HEK293 (cell line): ENCODE measurements around the gene KIF3B.

Experiments used
- CTCF ChIP-seq: fragments of 450-650 bp; formaldehyde crosslinking; IDR thresholded peaks from 2 replicates; pipeline ENCODE4 v1.5.1; 2016; ENCODE audit warnings: missing biosample characterization, missing genetic modification characterization
- GFI1B ChIP-seq: fragments of 450-650 bp; formaldehyde crosslinking; IDR thresholded peaks from 2 replicates; pipeline ENCODE4 v1.5.1; 2016; ENCODE audit warnings: missing biosample characterization, missing genetic modification characterization
- KLF17 ChIP-seq: fragments of 450-650 bp; formaldehyde crosslinking; IDR thresholded peaks from 2 replicates; pipeline ENCODE4 v1.5.1; 2016; ENCODE audit warnings: missing biosample characterization, missing genetic modification characterization
- SP2 ChIP-seq: fragments of 450-650 bp; formaldehyde crosslinking; IDR thresholded peaks from 2 replicates; pipeline ENCODE4 v1.5.1; 2016; ENCODE audit warnings: missing biosample characterization, missing genetic modification characterization
- ZBTB1 ChIP-seq: fragments of 450-650 bp; formaldehyde crosslinking; IDR thresholded peaks from 2 replicates; pipeline ENCODE4 v1.5.1; 2016; ENCODE audit warnings: missing biosample characterization, missing genetic modification characterization
- ZNF274 ChIP-seq, 2 experiments: fragments of 200-500 bp in 1 of 2; fragments of 450-650 bp in 1 of 2; sonication (Bioruptor generic) in 1 of 2; formaldehyde crosslinking in 1 of 2; IDR thresholded peaks; 2 replicates each; pipeline versions ENCODE4 v1.5.1 to v1.6.1; 2014 to 2016; ENCODE audit warnings: borderline replicate concordance in 1 of 2, inconsistent platforms in 1 of 2, low read length in 1 of 2, missing biosample characterization in 1 of 2, missing genetic modification characterization in 1 of 2
- ZNF544 ChIP-seq: fragments of 450-650 bp; formaldehyde crosslinking; IDR thresholded peaks from 2 replicates; pipeline ENCODE4 v1.5.0; 2017; ENCODE audit warnings: missing biosample characterization, missing genetic modification characterization
- ZNF558 ChIP-seq: fragments of 450-650 bp; formaldehyde crosslinking; IDR thresholded peaks from 2 replicates; pipeline ENCODE4 v1.5.1; 2016; ENCODE audit warnings: missing biosample characterization, missing genetic modification characterization
- ZNF623 ChIP-seq: fragments of 450-650 bp; formaldehyde crosslinking; IDR thresholded peaks from 2 replicates; pipeline ENCODE4 v1.5.1; 2016; ENCODE audit warnings: missing biosample characterization, missing genetic modification characterization
- ZNF792 ChIP-seq: fragments of 450-650 bp; formaldehyde crosslinking; IDR thresholded peaks from 2 replicates; pipeline ENCODE4 v1.5.1; 2016; ENCODE audit warnings: missing biosample characterization, missing genetic modification characterization

GRCh38 chr20:32251470-32251869, 26.0 kb upstream of the KIF3B start:
- TF ChIP-seq ZBTB1 (tag by site-specific recombination) (no peak), SP2 (tag by site-specific recombination) (no peak), ZNF623 (tag by site-specific recombination) (no peak), ZNF544 (tag by site-specific recombination) (no peak), ZNF274 (IDR thresholded peaks at IDR 0.05; ENCODE audit: low read length) (no peak), ZNF274 (tag by site-specific recombination; IDR thresholded peaks at IDR 0.05; ENCODE audit: borderline replicate concordance) (no peak), CTCF (tag by site-specific recombination) (no peak), ZNF558 (no peak), KLF17 (tag by site-specific recombination) (no peak), GFI1B (no peak), ZNF792 (tag by site-specific recombination) (no peak)
